Activated CD4-positive, alpha-beta T cell treated with anti-CD3 and anti-CD28 coated beads, Interleukin-2, amount 50 U/mL, for 1 hour (primary cell): ENCODE data around the gene CENPC.
"Not testable (repeated sequence)": the region's sequence is repeated elsewhere in the genome, so short reads cannot be mapped to it uniquely, and the experiment has no call there.

Source experiments
- DNase-seq: peaks from one replicate; pipeline ENCODE4 v3.0.0-alpha.2; 2020

CENPC gene

GRCh38 chr4:67550857-67551256, 5.6 kb upstream of the CENPC start:
- no peak for DNase-seq

- no peak for DNase-seq
Measured at GRCh38 chr4:67550451-67550850, 5.1 kb upstream of the CENPC start.

GRCh38 chr4:67549123-67549522, 3.8 kb upstream of the CENPC start:
- DNase-seq: no peak

GRCh38 chr4:67546971-67547370, 1.7 kb upstream of the CENPC start:
- no peak for DNase-seq

- no peak for DNase-seq
Measured at GRCh38 chr4:67546004-67546356, 677 bp upstream of the CENPC start.

- no peak for DNase-seq
Measured at GRCh38 chr4:67542076-67542475, 3.2 kb downstream of the CENPC start.

- DNase-seq: no peak
Measured at GRCh38 chr4:67539830-67540229, 5.5 kb downstream of the CENPC start.

GRCh38 chr4:67535280-67535840, 9.9 kb downstream of the CENPC start:
- DNase-seq: no peak

GRCh38 chr4:67533112-67533511, 12.2 kb downstream of the CENPC start:
- no peak for DNase-seq

GRCh38 chr4:67532397-67532796, 12.9 kb downstream of the CENPC start:
- DNase-seq: not testable (repeated sequence)

- DNase-seq: no peak
Measured at GRCh38 chr4:67531379-67531962, 13.8 kb downstream of the CENPC start.

- not testable (repeated sequence) for DNase-seq
Measured at GRCh38 chr4:67524140-67524539, 21.2 kb downstream of the CENPC start.

GRCh38 chr4:67522851-67523671, 22.2 kb downstream of the CENPC start:
- DNase-seq: no peak

GRCh38 chr4:67522230-67522629, 23.1 kb downstream of the CENPC start:
- no peak for DNase-seq

GRCh38 chr4:67521506-67521905, 23.8 kb downstream of the CENPC start:
- no peak for DNase-seq

- DNase-seq: no peak
Measured at GRCh38 chr4:67520141-67520540, 25.2 kb downstream of the CENPC start.

- no peak for DNase-seq
Measured at GRCh38 chr4:67512501-67512900, 32.8 kb downstream of the CENPC start.

GRCh38 chr4:67500373-67500772, 44.9 kb downstream of the CENPC start:
- DNase-seq: no peak

- no peak for DNase-seq
Measured at GRCh38 chr4:67499799-67500198, 45.5 kb downstream of the CENPC start.

- DNase-seq: no peak
Measured at GRCh38 chr4:67483868-67484602, 61.3 kb downstream of the CENPC start.

GRCh38 chr4:67480810-67481209, 64.5 kb downstream of the CENPC start:
- DNase-seq: no peak

GRCh38 chr4:67475155-67475554, 70.1 kb downstream of the CENPC start:
- no peak for DNase-seq

- DNase-seq: no peak
Measured at GRCh38 chr4:67470871-67471270, 74.4 kb downstream of the CENPC start.

- no peak for DNase-seq
Measured at GRCh38 chr4:67468830-67469229, 76.5 kb downstream of the CENPC start.
